ENCODE results near the gene TSPAN9. TPM values are rescaled to one million over a fixed set of nuclear protein-coding genes. Genes with fewer than 3 reads are reported as not detected.

TSPAN9 gene
- total RNA-seq, 1 donor from 2014 or later, result 23.8 TPM

GRCh38 chr12:3255057-3255456, 177.9 kb downstream of the TSPAN9 start:
- Mint-ChIP-seq H3K9me3 (no peaks in the 10 kb centered on the region), H3K36me3 (ENCODE audit: low read depth) (no peaks in the 10 kb centered on the region), H3K4me1 (peaks cover 5% of the 10 kb centered on the region), H3K27ac (ENCODE audit: unreplicated experiment) (no peak overlapping the region), H3K27me3 (ENCODE audit: low read depth) (no peaks in the 10 kb centered on the region), H3K4me3 (no peak overlapping the region)
- DNase-seq (ENCODE audit: low read depth, low spot score), result no peak
- no peak for TF ChIP-seq CTCF (conservative IDR thresholded peaks at IDR 0.05)

GRCh38 chr12:3256103-3256631, 179.0 kb downstream of the TSPAN9 start:
- peaks cover 5% of the 10 kb centered on the region for H3K4me1 Mint-ChIP-seq
- H3K4me3 Mint-ChIP-seq, result no peak overlapping the region
- H3K27me3 Mint-ChIP-seq (ENCODE audit: low read depth), result no peaks in the 10 kb centered on the region
- H3K27ac Mint-ChIP-seq (ENCODE audit: unreplicated experiment), result no peak overlapping the region
- no peak for TF ChIP-seq CTCF (conservative IDR thresholded peaks at IDR 0.05)
- DNase-seq (ENCODE audit: low read depth, low spot score), result no peak
- H3K36me3 Mint-ChIP-seq (ENCODE audit: low read depth), result no peaks in the 10 kb centered on the region
- no peaks in the 10 kb centered on the region for H3K9me3 Mint-ChIP-seq

GRCh38 chr12:3257411-3257810, 180.2 kb downstream of the TSPAN9 start:
- no peak for TF ChIP-seq CTCF (conservative IDR thresholded peaks at IDR 0.05)
- DNase-seq (ENCODE audit: low read depth, low spot score), result no peak
- H3K27me3 Mint-ChIP-seq (ENCODE audit: low read depth), result no peaks in the 10 kb centered on the region
- peaks cover 5% of the 10 kb centered on the region for H3K4me1 Mint-ChIP-seq
- H3K27ac Mint-ChIP-seq (ENCODE audit: unreplicated experiment), result no peak overlapping the region
- no peak overlapping the region for H3K4me3 Mint-ChIP-seq
- no peaks in the 10 kb centered on the region for H3K36me3 Mint-ChIP-seq (ENCODE audit: low read depth)
- no peaks in the 10 kb centered on the region for H3K9me3 Mint-ChIP-seq

GRCh38 chr12:3259973-3260372, 182.8 kb downstream of the TSPAN9 start:
- Mint-ChIP-seq H3K4me1 (peaks cover 5% of the 10 kb centered on the region), H3K27me3 (ENCODE audit: low read depth) (no peaks in the 10 kb centered on the region), H3K9me3 (no peaks in the 10 kb centered on the region), H3K36me3 (ENCODE audit: low read depth) (no peaks in the 10 kb centered on the region), H3K27ac (ENCODE audit: unreplicated experiment) (no peak overlapping the region), H3K4me3 (no peak overlapping the region)
- DNase-seq (ENCODE audit: low read depth, low spot score), result no peak
- no peak for TF ChIP-seq CTCF (conservative IDR thresholded peaks at IDR 0.05)

GRCh38 chr12:3261782-3262359, 184.7 kb downstream of the TSPAN9 start:
- TF ChIP-seq CTCF (conservative IDR thresholded peaks at IDR 0.05), result no peak
- Mint-ChIP-seq H3K9me3 (no peaks in the 10 kb centered on the region), H3K27me3 (ENCODE audit: low read depth) (no peaks in the 10 kb centered on the region), H3K4me1 (peaks cover 5% of the 10 kb centered on the region), H3K36me3 (ENCODE audit: low read depth) (no peaks in the 10 kb centered on the region), H3K4me3 (no peak overlapping the region), H3K27ac (ENCODE audit: unreplicated experiment) (no peak overlapping the region)
- DNase-seq (ENCODE audit: low read depth, low spot score), result no peak

All from neural crest cell (in vitro differentiated cells).